Esophagus squamous epithelium (tissue), 5 donors: ENCODE results near the gene CEP112. TPM values are rescaled to one million over a fixed set of nuclear protein-coding genes. Genes with fewer than 3 reads are reported as not detected.
"Not testable (repeated sequence)": the region's sequence is repeated elsewhere in the genome, so short reads cannot be mapped to it uniquely, and the experiment has no call there.

Experiments
- DNase-seq: peaks from one replicate; lab custom pipeline; 2025; lab: John Stamatoyannopoulos, UW
- H3K27ac ChIP-seq, 4 donors: fragments of 200-600 bp; sonication (generic); one replicate each; pipeline ENCODE4 v1.5.1; 2016 to 2019; ENCODE audit warnings: mild to moderate bottlenecking in 1 of 4
- H3K27me3 ChIP-seq, 4 donors: fragments of 200-600 bp; sonication (generic); 1 replicate in 3 of 4; 2 replicates in 1 of 4; pipeline versions ENCODE4 v1.5.1 to v1.6.0; 2017 to 2021; ENCODE audit warnings: antibody characterized with exemption in 1 of 4
- H3K36me3 ChIP-seq, 3 donors: fragments of 200-600 bp; sonication (generic); one replicate each; pipeline ENCODE4 v1.5.1; 2016 to 2019
- H3K4me1 ChIP-seq, 3 donors: fragments of 200-600 bp; sonication (generic); one replicate each; pipeline ENCODE4 v1.5.1; 2017 to 2019
- H3K4me3 ChIP-seq, 4 donors: fragments of 200-600 bp; sonication (generic); 1 replicate in 3 of 4; 2 replicates in 1 of 4; pipeline ENCODE4 v1.5.1; 2016 to 2019; ENCODE audit warnings: mild to moderate bottlenecking in 2 of 4, moderate library complexity in 1 of 4
- H3K9me3 ChIP-seq, 3 donors: fragments of 200-600 bp; sonication (generic); one replicate each; pipeline ENCODE4 v1.5.1; 2016 to 2019
- POLR2A ChIP-seq, 4 donors: fragments of 450-650 bp; IDR thresholded peaks; one replicate each; pipeline ENCODE4 v1.6.1; 2017; ENCODE audit warnings: antibody characterized with exemption in 4 of 4, mild to moderate bottlenecking in 4 of 4, moderate library complexity in 3 of 4
- WGBS, 2 donors: methylation state at CpG; one replicate each; pipeline ENCODE4 v1.1.5; 2018; 5-methylcytosine and 5-hydroxymethylcytosine counted together
- intact Hi-C: fragments of 100-400 bp; cut with DNase I; formaldehyde crosslinking; loops from one replicate; pipeline ENCODE4 v1.15.0; 2022
- total RNA-seq, 4 donors: library from RNA; depleted of rRNA; stranded (reverse); fragments of >200 nt; gene quantifications; one replicate each; pipeline ENCODE4 v1.1.0, GENCODE V29; 2016
- TF ChIP-seq, protein P1 (sequence below), 6 experiments: fragments of 450-650 bp in 4 of 6; fragments of 200-600 bp in 2 of 6; sonication (generic) in 2 of 6; IDR thresholded peaks; one replicate each; pipeline ENCODE4 v1.5.1; 2016 to 2019; ENCODE audit warnings: antibody characterized with exemption in 6 of 6, mild to moderate bottlenecking in 4 of 6, moderate library complexity in 4 of 6
- donor health status: DM: yes; HTN: yes; CAD: no.

The CEP112 gene
- total RNA-seq, 4 donors from 2014 or later, result 2.5 to 10.9 (median 6.4) TPM

DNA sequence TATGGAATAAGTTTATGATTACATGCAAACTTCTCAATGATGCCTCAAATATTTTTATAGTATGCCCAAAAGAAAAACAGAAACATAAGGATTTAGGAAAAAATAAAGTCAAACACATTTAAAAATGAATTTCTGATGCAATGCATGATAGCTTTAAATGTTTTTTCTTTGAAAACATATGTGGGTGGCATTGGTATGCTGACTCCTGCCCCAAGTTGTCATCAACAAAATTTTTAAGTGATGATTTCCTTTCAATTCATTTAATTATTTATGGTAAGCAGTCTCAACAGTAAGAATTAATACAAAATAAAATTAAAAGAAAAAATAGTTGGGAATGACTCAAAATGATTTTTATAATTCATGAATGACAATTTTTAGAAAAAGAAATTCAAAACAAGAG is 104.9 kb downstream of the CEP112 start:
- no peaks in the 10 kb centered on the region for H3K27me3 ChIP-seq
- TF ChIP-seq, protein P1, sequence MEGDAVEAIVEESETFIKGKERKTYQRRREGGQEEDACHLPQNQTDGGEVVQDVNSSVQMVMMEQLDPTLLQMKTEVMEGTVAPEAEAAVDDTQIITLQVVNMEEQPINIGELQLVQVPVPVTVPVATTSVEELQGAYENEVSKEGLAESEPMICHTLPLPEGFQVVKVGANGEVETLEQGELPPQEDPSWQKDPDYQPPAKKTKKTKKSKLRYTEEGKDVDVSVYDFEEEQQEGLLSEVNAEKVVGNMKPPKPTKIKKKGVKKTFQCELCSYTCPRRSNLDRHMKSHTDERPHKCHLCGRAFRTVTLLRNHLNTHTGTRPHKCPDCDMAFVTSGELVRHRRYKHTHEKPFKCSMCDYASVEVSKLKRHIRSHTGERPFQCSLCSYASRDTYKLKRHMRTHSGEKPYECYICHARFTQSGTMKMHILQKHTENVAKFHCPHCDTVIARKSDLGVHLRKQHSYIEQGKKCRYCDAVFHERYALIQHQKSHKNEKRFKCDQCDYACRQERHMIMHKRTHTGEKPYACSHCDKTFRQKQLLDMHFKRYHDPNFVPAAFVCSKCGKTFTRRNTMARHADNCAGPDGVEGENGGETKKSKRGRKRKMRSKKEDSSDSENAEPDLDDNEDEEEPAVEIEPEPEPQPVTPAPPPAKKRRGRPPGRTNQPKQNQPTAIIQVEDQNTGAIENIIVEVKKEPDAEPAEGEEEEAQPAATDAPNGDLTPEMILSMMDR (IDR thresholded peaks at IDR 0.05), result no peak
- peaks cover 0 to 8% (median 0%) of the 10 kb centered on the region in 3 donors for H3K9me3 ChIP-seq
- no peaks in the 10 kb centered on the region for H3K36me3 ChIP-seq
- no peak overlapping the region for H3K27ac ChIP-seq
- no peak for DNase-seq
- no peaks in the 10 kb centered on the region for H3K4me1 ChIP-seq
- intact Hi-C loops, result no loop called here
- H3K4me3 ChIP-seq, result no peak overlapping the region

DNA sequence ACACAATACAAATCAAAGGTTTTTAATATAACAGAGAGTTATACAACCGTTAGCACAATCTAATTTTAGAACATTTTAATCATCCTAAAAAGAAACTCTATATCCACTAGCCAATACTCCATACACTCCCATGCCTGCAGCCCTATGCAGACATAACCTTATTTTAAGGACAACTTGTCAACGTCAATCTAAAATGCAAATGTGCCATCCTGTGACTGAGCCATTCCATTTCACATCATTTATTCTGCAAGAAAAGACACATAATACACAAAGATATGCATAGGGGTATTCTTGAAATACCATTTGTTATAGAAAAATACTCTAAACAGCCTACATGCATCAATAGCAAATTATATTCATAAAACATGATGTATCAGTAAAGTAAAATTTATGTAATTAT is 106.7 kb downstream of the CEP112 start:
- Histone ChIP-seq H3K4me1 (no peaks in the 10 kb centered on the region), H3K27me3 (no peaks in the 10 kb centered on the region), H3K36me3 (no peaks in the 10 kb centered on the region), H3K27ac (no peak overlapping the region), H3K4me3 (no peak overlapping the region), H3K9me3 (peaks cover 0 to 8% (median 0%) of the 10 kb centered on the region in 3 donors)
- intact Hi-C loops, result no loop called here
- TF ChIP-seq POLR2A (IDR thresholded peaks at IDR 0.05), result no peak
- TF ChIP-seq, protein P1 (IDR thresholded peaks at IDR 0.05), result no peak
- WGBS, 2 donors, result 76 to 79% methylated on average over 2 of the region's 2 CpGs
- no peak for DNase-seq

DNA sequence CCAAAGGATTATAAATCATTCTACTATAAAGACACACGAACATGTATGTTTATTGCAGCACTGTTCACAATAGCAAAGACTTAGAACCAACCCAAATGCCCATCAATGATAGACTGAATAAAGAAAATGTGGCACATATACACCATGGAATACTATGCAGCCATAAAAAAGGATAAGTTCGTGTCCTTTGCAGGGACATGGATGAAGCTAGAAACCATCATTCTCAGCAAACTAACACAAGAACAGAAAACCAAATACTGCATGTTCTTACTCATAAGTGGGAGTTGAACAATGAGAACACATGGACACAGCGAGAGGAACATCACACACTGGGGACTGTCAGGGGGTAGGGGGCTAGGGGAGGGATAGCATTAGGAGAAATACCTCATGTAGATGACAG is 111.3 kb downstream of the CEP112 start:
- H3K9me3 ChIP-seq, H3K4me1 ChIP-seq, DNase-seq, H3K27ac ChIP-seq, H3K4me3 ChIP-seq, intact Hi-C loops, H3K36me3 ChIP-seq, H3K27me3 ChIP-seq: not testable (repeated sequence)
- WGBS, 2 donors, result 83 to 97% methylated on average over 3 of the region's 3 CpGs

DNA sequence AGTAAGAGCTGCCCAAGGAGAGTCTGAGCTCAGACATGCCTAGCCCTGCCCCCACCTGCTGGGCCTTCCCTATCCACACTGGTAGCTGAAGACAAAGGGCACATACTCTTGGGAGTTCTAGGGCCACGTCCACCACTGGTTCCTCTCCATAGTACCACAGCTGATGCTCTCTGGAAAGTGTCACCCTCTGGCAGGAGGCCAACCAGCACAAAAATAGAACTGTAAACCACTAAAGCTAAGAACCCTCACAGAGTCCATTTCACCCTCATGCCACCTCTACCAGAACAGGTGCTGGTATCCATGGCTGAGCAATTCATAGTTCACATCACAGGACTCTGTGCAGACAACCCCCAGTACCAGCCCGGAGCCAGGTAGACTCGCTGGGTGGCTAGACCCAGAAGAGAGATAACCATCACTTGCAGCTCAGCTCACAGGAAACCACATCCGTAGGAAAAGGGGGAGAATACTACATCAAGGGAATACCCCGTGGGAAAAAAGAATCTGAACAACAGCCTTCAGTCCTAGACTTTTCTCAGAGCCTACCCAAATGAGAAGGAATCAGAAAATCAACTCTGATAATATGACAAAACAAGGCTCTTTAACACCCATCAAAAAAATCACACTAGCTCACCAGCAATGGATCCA is 115.3 kb downstream of the CEP112 start:
- WGBS, 2 donors, result 70 to 74% methylated on average over 4 to 5 of the region's 5 CpGs
- intact Hi-C loops, result no loop called here
- TF ChIP-seq, protein P1 (IDR thresholded peaks at IDR 0.05), result no peak
- TF ChIP-seq POLR2A (IDR thresholded peaks at IDR 0.05), result no peak

DNA sequence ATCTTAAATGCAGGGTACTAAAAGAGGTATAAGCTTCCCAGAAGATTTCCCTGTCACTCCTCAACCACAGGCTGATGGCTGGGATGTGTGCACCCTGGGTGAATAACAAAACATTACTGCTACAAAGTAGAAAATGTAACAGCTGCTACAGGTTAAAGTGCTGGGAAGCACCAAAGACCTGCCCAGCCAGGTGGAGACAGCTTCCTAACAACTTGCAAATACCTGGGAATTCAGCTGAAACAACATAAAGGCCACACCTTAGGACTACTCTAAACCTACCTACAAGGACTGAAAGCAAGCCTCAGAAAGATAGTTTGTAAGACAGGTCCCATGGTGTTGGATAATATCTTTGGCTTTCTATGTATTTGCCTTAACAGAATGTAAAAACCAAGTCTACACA is 118.5 kb downstream of the CEP112 start:
- Histone ChIP-seq H3K9me3 (no peaks in the 10 kb centered on the region), H3K36me3 (no peaks in the 10 kb centered on the region), H3K27me3 (no peaks in the 10 kb centered on the region), H3K4me3 (no peak overlapping the region), H3K27ac (no peak overlapping the region), H3K4me1 (no peaks in the 10 kb centered on the region)
- no peak for DNase-seq
- intact Hi-C loops, result no loop called here
- TF ChIP-seq, protein P1 (IDR thresholded peaks at IDR 0.05), result no peak
- TF ChIP-seq POLR2A (IDR thresholded peaks at IDR 0.05), result no peak

More for the DNA sequence above, 115.3 kb downstream of the CEP112 start:
- H3K4me3 ChIP-seq, result no peak overlapping the region
- no peaks in the 10 kb centered on the region for H3K4me1 ChIP-seq
- no peak overlapping the region for H3K27ac ChIP-seq
- no peak for DNase-seq
- H3K27me3 ChIP-seq, result no peaks in the 10 kb centered on the region
- no peaks in the 10 kb centered on the region for H3K36me3 ChIP-seq
- no peaks in the 10 kb centered on the region for H3K9me3 ChIP-seq

DNA sequence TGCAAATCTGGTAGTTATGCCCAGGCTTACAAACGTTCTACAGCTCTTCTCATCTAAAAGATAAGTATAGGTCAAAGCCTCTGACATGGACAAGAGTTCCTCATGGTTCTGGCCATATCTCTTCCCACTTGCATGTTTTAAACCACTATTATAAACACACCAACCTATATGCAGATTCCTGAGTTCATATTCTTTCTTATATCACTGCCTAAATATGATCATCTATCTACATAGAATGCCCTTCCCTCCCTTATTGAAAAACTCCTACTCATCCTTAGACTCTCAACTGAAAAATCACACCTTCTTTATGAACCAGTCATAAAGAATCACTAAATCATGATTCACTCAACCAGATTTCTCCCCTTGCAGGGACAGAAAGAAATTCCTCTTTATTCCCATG is 128.2 kb downstream of the CEP112 start:
- Histone ChIP-seq H3K4me1 (no peaks in the 10 kb centered on the region), H3K4me3 (no peak overlapping the region), H3K36me3 (peaks cover 0 to 9% (median 0%) of the 10 kb centered on the region in 3 donors), H3K9me3 (no peaks in the 10 kb centered on the region), H3K27me3 (no peaks in the 10 kb centered on the region), H3K27ac (no peak overlapping the region)
- WGBS, 2 donors, result 52 to 71% methylated on average over 1 of the region's 1 CpG
- TF ChIP-seq, protein P1 (IDR thresholded peaks at IDR 0.05), result no peak
- TF ChIP-seq POLR2A (IDR thresholded peaks at IDR 0.05), result no peak
- intact Hi-C loops, result no loop called here
- no peak for DNase-seq
